ENCODE results near the gene TPM1. TPM values are rescaled to one million over a fixed set of nuclear protein-coding genes. Genes with fewer than 3 reads are reported as not detected.

The TPM1 gene
- total RNA-seq, 2 experiments from 2014 or later: 8.0 to 8.5 TPM

DNA sequence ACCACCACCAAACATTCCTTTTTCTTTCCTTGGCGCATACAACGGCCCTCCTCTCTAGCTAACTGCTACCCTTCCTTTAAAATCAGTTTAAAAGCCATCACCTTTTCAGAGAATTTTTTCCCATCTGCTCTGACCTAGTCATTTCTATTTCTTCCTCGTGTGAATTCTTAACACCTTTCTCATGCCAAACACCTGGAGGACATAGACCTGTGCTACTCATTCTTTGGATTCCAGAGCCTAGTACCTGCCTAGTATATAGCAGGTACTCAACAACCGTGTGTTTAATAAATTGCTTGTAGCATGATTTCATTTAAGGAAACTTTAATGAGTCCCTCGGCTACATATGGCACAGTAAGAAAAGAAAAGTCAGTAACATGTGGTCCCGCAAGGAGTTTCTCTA lies 2.0 kb upstream of the TPM1 start:
- ChIA-PET CTCF (interaction anchor here (2.1 kb wide), 1 partner anchor 8 kb away, joined by 7 read pairs; no protein-coding TSS in a partner anchor), POLR2A (no interaction called here)

- POLR2A ChIA-PET: no interaction called here
These were observed 1.6 kb upstream of the TPM1 start for GRCh38 chr15:63040954-63041353.

GRCh38 chr15:63041402-63041973 lies 1.1 kb upstream of the TPM1 start:
- CTCF ChIA-PET: no interaction called here

More at GRCh38 chr15:63040954-63041353, 1.6 kb upstream of the TPM1 start:
- CTCF ChIA-PET: no interaction called here

GRCh38 chr15:63042877-63043334 lies 359 bp downstream of the TPM1 start:
- ChIA-PET POLR2A (no interaction called here), CTCF (no interaction called here)

More at GRCh38 chr15:63041402-63041973, 1.1 kb upstream of the TPM1 start:
- POLR2A ChIA-PET: no interaction called here

DNA sequence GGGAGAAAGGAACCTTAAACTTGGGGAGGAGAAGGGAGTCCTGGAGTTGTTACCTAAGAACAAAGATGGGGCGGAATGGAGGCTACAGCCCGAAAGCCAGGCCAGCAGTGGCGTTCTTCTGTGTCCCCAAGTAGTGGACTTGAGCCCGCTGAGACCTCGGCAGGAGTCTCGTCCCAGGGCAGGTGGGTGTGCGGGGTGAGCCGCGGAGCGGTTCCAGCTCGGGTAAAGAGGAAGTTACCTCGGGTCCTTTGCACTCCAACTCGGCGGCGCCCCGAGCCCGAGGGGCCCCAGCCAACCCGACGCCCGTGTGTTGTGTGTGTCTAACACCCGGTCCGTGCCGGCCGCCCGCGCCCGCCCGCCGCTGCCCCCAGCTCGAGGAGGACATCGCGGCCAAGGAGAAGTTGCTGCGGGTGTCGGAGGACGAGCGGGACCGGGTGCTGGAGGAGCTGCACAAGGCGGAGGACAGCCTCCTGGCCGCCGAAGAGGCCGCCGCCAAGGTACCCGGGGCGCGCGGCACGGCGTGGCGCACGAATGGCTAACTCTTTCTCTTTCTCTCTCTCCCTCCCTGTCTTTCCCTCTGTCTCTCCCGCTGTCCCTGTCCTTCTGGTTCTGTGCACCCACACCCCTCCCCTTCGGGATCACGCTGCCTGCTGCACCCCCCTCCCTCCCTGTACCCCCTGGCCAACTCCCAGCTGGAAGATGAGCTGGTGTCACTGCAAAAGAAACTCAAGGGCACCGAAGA lies 959 bp downstream of the TPM1 start:
- CTCF ChIA-PET: no interaction called here
- POLR2A ChIA-PET: no interaction called here

DNA sequence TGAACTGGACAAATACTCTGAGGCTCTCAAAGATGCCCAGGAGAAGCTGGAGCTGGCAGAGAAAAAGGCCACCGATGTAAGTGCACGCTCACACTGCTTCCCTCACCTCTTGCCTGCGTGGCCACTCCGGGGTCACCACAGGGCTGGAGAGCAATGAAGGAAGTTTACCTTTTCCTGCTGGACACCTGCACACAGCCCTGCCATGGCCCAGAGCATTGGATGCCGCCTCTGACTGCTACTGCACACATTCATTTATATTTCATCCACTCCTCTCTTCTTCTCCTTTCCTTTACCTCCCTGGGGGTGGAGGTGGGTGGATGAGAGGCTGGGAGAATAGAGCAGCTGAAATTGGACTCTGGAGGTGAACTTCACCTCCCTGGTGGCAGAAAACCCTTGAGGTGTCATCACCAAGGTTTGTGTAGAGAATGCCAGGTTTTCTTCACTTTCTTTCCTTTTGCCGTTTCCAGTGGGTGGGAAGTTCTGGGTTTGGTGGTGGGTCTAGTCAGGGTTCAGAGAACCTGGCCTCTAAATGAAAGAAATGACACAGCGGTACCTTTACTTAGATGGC lies 1.6 kb downstream of the TPM1 start:
- ChIA-PET CTCF (no interaction called here), POLR2A (no interaction called here)

DNA sequence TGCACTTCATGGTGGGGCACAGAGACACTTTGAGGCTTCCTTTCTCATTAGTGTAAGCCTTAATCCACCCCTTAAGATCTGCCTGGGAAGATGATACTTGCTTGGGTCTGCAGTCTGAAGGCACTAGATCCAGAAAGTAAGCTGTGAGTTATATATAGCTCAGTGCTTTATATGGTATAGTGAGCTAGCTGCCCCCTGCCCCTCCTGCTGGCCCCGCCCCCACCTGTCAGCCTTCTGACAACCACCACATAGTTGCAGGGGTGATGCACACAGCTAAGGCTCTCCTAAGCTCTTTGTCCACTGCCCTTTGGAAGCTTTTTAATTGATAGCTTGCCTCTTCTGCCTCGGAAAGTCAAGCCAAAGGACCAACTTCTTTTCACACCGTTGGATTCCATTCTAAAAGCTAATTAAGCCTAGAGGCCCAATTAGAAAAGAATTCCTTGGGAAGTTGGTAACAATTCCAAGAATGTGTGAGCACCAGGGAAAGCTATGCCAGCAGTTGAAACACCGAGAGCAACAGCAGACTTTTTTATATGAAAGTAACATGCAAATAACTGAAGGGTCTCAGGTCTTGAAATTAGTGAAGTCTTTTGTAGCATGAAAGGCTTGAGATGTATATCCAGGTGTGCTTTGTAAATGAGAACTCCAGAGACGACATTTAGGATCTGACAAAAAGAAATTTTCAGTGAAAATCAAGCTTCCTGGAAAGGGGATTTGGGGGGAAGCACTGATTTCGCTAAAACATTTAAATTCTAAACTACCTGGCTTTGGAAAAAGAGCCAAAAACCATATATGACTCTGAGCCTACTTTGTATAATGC lies 2.3 kb downstream of the TPM1 start:
- ChIA-PET POLR2A (no interaction called here), CTCF (no interaction called here)

DNA sequence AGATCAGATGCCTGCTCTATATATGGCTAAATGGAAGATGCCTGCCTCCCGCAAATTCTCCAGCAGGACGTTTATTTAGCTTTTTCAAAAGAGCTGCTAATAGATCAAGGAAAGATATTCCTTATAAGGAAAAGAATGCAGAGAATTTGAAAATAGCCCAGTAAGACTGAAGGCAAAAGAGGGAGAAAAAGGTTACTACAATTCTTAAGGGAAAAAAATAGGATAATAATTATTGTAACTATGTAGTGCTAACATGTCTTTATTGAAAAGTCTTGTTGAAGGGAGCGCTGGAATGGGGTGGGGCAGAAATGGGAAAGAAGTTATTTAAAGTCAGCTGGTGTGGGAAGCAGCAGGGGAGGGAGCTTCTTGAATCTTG lies 2.9 kb downstream of the TPM1 start:
- CTCF ChIA-PET: no interaction called here

GRCh38 chr15:63045879-63046278 lies 3.3 kb downstream of the TPM1 start:
- ChIA-PET CTCF (no interaction called here), POLR2A (no interaction called here)

More for the DNA sequence above, 2.9 kb downstream of the TPM1 start:
- POLR2A ChIA-PET: no interaction called here

- ChIA-PET CTCF (interaction anchor here (0.9 to 3.3 kb wide), 17 partner anchors 8 to 420 kb away, joined by 3 to 16 read pairs (median 4); no protein-coding TSS in a partner anchor), POLR2A (interaction anchor here (0.9 kb wide), 1 partner anchor 367 kb away, joined by 10 read pairs; no protein-coding TSS in a partner anchor)
These were observed 4.6 kb downstream of the TPM1 start for GRCh38 chr15:63046917-63047760.

DNA sequence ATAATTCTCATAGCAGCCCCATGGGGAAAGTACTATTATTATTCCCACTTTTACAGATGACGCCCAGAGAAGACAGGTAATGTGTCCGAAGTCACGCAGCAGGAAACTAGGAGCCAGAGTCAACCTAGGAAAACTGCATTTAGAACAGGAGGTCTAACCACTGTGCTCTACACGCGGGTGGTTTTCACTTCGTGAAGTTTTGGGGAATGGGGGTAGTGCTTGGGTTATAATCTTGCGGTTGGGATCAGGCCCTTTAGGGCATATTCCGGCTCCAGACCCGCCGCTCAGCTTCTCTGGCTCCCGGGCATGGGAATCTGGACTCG lies 5.2 kb downstream of the TPM1 start:
- ChIA-PET POLR2A (interaction anchor here (0.9 to 1.0 kb wide), 2 partner anchors 71 to 367 kb away, joined by 3 to 10 read pairs; no protein-coding TSS in a partner anchor), CTCF (interaction anchor here (0.9 to 3.3 kb wide), 21 partner anchors 8 to 419 kb away, joined by 3 to 16 read pairs (median 4); no protein-coding TSS in a partner anchor)

- ChIA-PET CTCF (interaction anchor here (0.9 to 3.3 kb wide), 22 partner anchors 9 to 419 kb away, joined by 3 to 16 read pairs (median 4); no protein-coding TSS in a partner anchor), POLR2A (interaction anchor here (0.9 to 1.0 kb wide), 2 partner anchors 70 to 366 kb away, joined by 3 to 10 read pairs; no protein-coding TSS in a partner anchor)
These were observed 5.7 kb downstream of the TPM1 start for GRCh38 chr15:63048115-63048775.

DNA sequence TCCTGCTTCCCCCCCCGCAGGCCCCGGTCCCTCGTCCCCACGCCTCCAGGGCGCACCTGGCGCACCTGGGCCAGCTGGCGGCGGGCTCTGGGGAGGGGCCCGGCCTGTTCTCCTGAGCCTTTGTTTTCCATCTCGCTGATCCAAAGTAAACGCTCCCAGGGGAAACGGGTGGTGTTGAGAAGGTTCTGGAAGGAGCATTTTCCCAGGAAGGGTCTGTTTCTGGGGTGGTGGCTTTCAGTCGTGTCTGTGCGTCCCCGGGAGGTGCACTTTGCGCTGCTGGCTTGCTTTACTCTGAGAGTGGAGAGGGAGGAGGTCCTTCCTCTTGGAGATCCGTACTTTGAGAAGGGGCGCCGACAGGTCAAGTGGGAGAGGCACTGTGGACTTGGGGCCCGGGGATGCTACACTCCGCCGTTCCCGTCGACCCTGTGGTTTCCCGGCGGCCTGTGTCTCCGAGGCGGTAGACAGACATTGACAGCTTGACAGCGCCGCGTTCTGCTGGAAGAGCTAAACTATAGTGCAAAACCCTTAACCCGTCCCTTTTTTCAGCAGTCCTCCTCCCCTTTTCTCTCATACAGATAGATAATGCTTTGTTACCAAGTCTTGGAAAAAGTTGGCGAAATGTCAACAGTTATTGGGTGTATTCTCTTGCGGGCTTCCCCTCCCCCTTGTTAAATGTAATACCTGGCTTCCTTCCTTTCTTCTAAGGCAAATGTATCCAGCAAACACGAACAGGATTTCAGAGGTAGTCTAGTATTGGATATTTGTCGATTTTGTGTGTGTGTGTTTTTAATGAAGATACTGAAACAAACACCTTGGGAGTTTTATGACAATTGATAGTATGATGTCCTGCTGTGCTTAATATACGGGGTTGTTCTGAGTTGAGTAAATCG lies 6.5 kb downstream of the TPM1 start:
- ChIA-PET CTCF (interaction anchor here (1.0 to 3.3 kb wide), 18 partner anchors 8 to 418 kb away, joined by 3 to 16 read pairs (median 4); no protein-coding TSS in a partner anchor), POLR2A (interaction anchor here (1.0 kb wide), 1 partner anchor 70 kb away, joined by 3 read pairs; no protein-coding TSS in a partner anchor)

GRCh38 chr15:63049783-63050371 lies 7.3 kb downstream of the TPM1 start:
- ChIA-PET CTCF (interaction anchor here (3.2 kb wide), 1 partner anchor 44 kb away, joined by 16 read pairs; no protein-coding TSS in a partner anchor), POLR2A (no interaction called here)

- ChIA-PET CTCF (no interaction called here), POLR2A (no interaction called here)
These were observed 8.2 kb downstream of the TPM1 start for GRCh38 chr15:63050731-63051155.

- CTCF ChIA-PET: no interaction called here
- POLR2A ChIA-PET: no interaction called here
These were observed 8.9 kb downstream of the TPM1 start for GRCh38 chr15:63051156-63052066.

All from activated CD8-positive, alpha-beta memory T cell treated with anti-CD3 and anti-CD28 coated beads for 36 hours (primary cell).